Liver (tissue), 3 donors: ENCODE data around the gene ADAMTS15.
A peak's percentile ranks its signal among the peaks of the same experiment; 100 is the strongest.

Experiments
- FOXA1 ChIP-seq: IDR thresholded peaks from 2 replicates; pipeline ENCODE4 v1.6.1; 2016; ENCODE audit warnings: antibody characterized with exemption
- HNF4G ChIP-seq: IDR thresholded peaks from 2 replicates; pipeline ENCODE4 v1.6.1; 2016; ENCODE audit warnings: antibody characterized with exemption
- RAD21 ChIP-seq, 2 donors: IDR thresholded peaks; 2 replicates each; pipeline ENCODE4 v1.6.1; 2016; ENCODE audit warnings: antibody characterized with exemption in 2 of 2, mild to moderate bottlenecking in 2 of 2
- RXRA ChIP-seq, 2 donors: IDR thresholded peaks; 2 replicates each; pipeline ENCODE4 v1.6.1; 2017 to 2018; ENCODE audit warnings: antibody characterized with exemption in 2 of 2, mild to moderate bottlenecking in 1 of 2
- SP1 ChIP-seq: IDR thresholded peaks from 2 replicates; pipeline ENCODE4 v1.6.1; 2018; ENCODE audit warnings: antibody characterized with exemption, mild to moderate bottlenecking
- TAF1 ChIP-seq: conservative IDR thresholded peaks from 2 replicates; pipeline ENCODE4 v1.6.1; 2016; ENCODE audit warnings: antibody characterized with exemption, mild to moderate bottlenecking
- YY1 ChIP-seq: IDR thresholded peaks from 2 replicates; pipeline ENCODE4 v1.6.1; 2016; ENCODE audit warnings: antibody characterized with exemption, mild to moderate bottlenecking
- ZBTB33 ChIP-seq: IDR thresholded peaks from 2 replicates; pipeline ENCODE4 v1.6.1; 2016; ENCODE audit warnings: antibody characterized with exemption
- TF ChIP-seq, protein P1 (sequence below): fragments of 150-350 bp; IDR thresholded peaks from 2 replicates; pipeline ENCODE4 v1.5.1; 2017; ENCODE audit warnings: improper control_type of control experiment, low read depth, low read length; ENCODE audit not compliant: missing input control
- TF ChIP-seq, protein P2 (sequence below): IDR thresholded peaks from 2 replicates; pipeline ENCODE4 v1.6.1; 2016; ENCODE audit warnings: antibody characterized with exemption, mild to moderate bottlenecking
- TF ChIP-seq, protein P3 (sequence below): IDR thresholded peaks from 2 replicates; pipeline ENCODE4 v1.6.1; 2016; ENCODE audit warnings: antibody characterized with exemption
- donor health status: healthy.
- donor health status: healthy.

- TF ChIP-seq, protein P1, sequence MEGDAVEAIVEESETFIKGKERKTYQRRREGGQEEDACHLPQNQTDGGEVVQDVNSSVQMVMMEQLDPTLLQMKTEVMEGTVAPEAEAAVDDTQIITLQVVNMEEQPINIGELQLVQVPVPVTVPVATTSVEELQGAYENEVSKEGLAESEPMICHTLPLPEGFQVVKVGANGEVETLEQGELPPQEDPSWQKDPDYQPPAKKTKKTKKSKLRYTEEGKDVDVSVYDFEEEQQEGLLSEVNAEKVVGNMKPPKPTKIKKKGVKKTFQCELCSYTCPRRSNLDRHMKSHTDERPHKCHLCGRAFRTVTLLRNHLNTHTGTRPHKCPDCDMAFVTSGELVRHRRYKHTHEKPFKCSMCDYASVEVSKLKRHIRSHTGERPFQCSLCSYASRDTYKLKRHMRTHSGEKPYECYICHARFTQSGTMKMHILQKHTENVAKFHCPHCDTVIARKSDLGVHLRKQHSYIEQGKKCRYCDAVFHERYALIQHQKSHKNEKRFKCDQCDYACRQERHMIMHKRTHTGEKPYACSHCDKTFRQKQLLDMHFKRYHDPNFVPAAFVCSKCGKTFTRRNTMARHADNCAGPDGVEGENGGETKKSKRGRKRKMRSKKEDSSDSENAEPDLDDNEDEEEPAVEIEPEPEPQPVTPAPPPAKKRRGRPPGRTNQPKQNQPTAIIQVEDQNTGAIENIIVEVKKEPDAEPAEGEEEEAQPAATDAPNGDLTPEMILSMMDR = peak; percentile 11
- TF ChIP-seq HNF4G (no peak), SP1 (no peak), RAD21 (IDR thresholded peaks at IDR 0.05) (peak; percentile 23 to 44), ZBTB33 (no peak), TAF1 (no peak), YY1 (no peak), RXRA (IDR thresholded peaks at IDR 0.05) (no peak), FOXA1 (no peak)
- TF ChIP-seq, protein P2, sequence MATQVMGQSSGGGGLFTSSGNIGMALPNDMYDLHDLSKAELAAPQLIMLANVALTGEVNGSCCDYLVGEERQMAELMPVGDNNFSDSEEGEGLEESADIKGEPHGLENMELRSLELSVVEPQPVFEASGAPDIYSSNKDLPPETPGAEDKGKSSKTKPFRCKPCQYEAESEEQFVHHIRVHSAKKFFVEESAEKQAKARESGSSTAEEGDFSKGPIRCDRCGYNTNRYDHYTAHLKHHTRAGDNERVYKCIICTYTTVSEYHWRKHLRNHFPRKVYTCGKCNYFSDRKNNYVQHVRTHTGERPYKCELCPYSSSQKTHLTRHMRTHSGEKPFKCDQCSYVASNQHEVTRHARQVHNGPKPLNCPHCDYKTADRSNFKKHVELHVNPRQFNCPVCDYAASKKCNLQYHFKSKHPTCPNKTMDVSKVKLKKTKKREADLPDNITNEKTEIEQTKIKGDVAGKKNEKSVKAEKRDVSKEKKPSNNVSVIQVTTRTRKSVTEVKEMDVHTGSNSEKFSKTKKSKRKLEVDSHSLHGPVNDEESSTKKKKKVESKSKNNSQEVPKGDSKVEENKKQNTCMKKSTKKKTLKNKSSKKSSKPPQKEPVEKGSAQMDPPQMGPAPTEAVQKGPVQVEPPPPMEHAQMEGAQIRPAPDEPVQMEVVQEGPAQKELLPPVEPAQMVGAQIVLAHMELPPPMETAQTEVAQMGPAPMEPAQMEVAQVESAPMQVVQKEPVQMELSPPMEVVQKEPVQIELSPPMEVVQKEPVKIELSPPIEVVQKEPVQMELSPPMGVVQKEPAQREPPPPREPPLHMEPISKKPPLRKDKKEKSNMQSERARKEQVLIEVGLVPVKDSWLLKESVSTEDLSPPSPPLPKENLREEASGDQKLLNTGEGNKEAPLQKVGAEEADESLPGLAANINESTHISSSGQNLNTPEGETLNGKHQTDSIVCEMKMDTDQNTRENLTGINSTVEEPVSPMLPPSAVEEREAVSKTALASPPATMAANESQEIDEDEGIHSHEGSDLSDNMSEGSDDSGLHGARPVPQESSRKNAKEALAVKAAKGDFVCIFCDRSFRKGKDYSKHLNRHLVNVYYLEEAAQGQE = no peak
- TF ChIP-seq, protein P3, sequence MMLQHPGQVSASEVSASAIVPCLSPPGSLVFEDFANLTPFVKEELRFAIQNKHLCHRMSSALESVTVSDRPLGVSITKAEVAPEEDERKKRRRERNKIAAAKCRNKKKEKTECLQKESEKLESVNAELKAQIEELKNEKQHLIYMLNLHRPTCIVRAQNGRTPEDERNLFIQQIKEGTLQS = no peak
Observed at GRCh38 chr11:130449996-130450769, 1.7 kb downstream of the ADAMTS15 start.
